HepG2 (cell line): ENCODE data around the gene ELMO2. TPM values are rescaled to one million over a fixed set of nuclear protein-coding genes. Genes with fewer than 3 reads are reported as not detected.
A peak's percentile ranks its signal among the peaks of the same experiment; 100 is the strongest.

Experiments
- polyA plus RNA-seq, 8 experiments: library from polyadenylated mRNA; depleted of rRNA in 3 of 8; stranded (reverse) in 7 of 8; unstranded in 1 of 8; fragments of >200 nt; fragmentation: Illumina TruSeq in 4 of 8; extraction: Trizol in 4 of 8; gene quantifications; 2 replicates each; pipeline versions ENCODE4 v1.2.1 to v1.2.3, GENCODE V29; 2011 to 2016; ENCODE audit warnings: low read depth in 4 of 8, missing spikeins in 1 of 8, mixed read lengths in 1 of 8; ENCODE audit not compliant: insufficient read depth in 1 of 8
- total RNA-seq, 5 experiments: library from RNA; depleted of rRNA; stranded (reverse); fragments of >200 nt; fragmentation: Illumina TruSeq; extraction: Trizol; gene quantifications; 2 replicates each; pipeline ENCODE4 v1.2.3, GENCODE V29; 2016; ENCODE audit warnings: low read depth in 1 of 5
- TF ChIP-seq, protein P1 (sequence below), 2 experiments: fragments of 450-650 bp in 1 of 2; sonication (generic) in 1 of 2; formaldehyde crosslinking in 1 of 2; IDR thresholded peaks; 2 replicates each; pipeline versions ENCODE4 v1.6.1 to v1.8.0; 2016 to 2022; ENCODE audit warnings: antibody characterized with exemption in 1 of 2, mild to moderate bottlenecking in 1 of 2, missing genetic modification reagents in 1 of 2

Gene ELMO2
- total and polyA plus RNA-seq, 2 of the 13 experiments (the other 11 are each of a cell fraction or from before 2014, with no cell fraction given), result 30.6 to 35.7 TPM

DNA sequence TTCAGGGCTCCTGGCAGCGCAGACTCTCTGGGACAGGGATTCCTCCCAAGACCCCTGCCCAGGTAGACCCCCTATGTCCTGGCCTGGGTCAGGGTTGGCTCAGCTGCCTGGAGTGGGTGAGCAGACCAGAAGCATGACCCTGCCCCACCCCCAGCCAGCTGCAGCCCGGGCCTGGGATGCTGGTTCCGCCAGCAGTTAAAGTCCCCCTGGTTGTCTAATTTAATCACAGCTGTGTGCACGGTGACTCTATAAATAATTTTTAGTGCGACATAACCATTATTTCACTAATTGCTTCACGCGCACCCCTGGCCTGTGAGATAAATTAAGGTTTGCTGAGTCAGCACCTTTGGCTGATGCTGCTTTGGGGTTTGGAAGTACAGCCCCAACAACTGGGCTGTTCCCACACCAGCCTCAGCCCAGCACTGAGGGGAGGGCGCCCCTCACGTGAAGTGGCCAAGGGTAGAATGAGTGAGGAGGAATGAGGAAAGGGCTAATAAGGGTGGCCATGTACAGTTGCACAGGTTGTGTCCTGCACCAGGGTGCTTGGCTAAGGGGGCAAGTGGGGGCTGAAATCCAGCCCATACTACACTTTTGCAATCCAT lies 72.0 kb downstream of the ELMO2 start (continued):
- TF ChIP-seq, protein P1, sequence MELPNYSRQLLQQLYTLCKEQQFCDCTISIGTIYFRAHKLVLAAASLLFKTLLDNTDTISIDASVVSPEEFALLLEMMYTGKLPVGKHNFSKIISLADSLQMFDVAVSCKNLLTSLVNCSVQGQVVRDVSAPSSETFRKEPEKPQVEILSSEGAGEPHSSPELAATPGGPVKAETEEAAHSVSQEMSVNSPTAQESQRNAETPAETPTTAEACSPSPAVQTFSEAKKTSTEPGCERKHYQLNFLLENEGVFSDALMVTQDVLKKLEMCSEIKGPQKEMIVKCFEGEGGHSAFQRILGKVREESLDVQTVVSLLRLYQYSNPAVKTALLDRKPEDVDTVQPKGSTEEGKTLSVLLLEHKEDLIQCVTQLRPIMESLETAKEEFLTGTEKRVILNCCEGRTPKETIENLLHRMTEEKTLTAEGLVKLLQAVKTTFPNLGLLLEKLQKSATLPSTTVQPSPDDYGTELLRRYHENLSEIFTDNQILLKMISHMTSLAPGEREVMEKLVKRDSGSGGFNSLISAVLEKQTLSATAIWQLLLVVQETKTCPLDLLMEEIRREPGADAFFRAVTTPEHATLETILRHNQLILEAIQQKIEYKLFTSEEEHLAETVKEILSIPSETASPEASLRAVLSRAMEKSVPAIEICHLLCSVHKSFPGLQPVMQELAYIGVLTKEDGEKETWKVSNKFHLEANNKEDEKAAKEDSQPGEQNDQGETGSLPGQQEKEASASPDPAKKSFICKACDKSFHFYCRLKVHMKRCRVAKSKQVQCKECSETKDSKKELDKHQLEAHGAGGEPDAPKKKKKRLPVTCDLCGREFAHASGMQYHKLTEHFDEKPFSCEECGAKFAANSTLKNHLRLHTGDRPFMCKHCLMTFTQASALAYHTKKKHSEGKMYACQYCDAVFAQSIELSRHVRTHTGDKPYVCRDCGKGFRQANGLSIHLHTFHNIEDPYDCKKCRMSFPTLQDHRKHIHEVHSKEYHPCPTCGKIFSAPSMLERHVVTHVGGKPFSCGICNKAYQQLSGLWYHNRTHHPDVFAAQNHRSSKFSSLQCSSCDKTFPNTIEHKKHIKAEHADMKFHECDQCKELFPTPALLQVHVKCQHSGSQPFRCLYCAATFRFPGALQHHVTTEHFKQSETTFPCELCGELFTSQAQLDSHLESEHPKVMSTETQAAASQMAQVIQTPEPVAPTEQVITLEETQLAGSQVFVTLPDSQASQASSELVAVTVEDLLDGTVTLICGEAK (IDR thresholded peaks at IDR 0.05), result no peak
- TF ChIP-seq, protein P1 (CRISPR knock-in tag; IDR thresholded peaks at IDR 0.05), result peak; percentile 26; the same call in 1 of the 2 replicates
